Measurements from ENCODE around the gene CRY1.
"Not testable (repeated sequence)": the region's sequence is repeated elsewhere in the genome, so short reads cannot be mapped to it uniquely, and the experiment has no call there.

The CRY1 gene

DNA sequence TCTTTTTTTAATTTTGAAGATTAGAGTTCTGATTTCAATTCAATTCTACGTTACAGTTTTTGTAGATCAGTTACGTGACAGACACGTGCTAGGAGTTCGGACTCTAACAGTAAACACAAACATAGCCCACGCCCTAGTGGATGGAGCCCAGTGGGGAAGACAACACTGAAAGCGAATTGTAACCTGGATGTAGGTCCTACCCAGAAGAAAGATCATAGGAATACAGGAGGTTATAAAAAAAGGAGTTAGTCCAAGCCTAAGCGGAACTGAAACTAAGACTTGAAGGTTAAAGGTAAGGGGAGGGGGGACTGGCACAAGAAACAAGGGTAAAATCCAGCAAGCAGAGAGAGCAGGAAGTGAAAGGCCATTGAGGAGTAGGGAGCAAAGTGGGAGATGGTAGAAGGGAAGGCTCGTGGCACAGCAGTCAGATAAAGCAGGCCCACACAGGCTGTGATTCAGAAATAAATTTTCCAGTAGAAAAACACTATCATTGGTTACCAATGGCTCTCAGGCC lies 15.7 kb upstream of the CRY1 start:
- no peak for DNase-seq

- DNase-seq, result not testable (repeated sequence)
Measured at GRCh38 chr12:107108366-107108765, 15.0 kb upstream of the CRY1 start.

DNA sequence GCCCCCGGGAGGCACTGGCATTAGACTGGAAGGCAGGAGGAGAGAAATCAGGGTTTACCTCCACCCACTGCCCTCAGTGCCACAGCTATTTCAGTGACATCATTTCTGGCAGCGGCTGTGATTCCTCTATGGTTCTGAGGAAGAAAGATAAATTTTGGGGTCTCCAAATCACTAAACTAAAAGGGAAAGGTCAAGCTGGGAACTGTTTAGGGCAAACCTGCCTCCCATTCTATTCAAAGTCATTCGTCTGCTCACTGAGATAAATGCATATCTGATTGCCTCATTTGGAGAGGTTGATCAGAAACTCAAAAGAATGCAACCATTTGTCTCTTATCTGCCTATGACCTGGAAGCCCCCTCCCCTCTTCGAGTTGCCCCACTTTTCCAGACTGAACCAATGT lies 14.0 kb upstream of the CRY1 start:
- no peak for DNase-seq

DNA sequence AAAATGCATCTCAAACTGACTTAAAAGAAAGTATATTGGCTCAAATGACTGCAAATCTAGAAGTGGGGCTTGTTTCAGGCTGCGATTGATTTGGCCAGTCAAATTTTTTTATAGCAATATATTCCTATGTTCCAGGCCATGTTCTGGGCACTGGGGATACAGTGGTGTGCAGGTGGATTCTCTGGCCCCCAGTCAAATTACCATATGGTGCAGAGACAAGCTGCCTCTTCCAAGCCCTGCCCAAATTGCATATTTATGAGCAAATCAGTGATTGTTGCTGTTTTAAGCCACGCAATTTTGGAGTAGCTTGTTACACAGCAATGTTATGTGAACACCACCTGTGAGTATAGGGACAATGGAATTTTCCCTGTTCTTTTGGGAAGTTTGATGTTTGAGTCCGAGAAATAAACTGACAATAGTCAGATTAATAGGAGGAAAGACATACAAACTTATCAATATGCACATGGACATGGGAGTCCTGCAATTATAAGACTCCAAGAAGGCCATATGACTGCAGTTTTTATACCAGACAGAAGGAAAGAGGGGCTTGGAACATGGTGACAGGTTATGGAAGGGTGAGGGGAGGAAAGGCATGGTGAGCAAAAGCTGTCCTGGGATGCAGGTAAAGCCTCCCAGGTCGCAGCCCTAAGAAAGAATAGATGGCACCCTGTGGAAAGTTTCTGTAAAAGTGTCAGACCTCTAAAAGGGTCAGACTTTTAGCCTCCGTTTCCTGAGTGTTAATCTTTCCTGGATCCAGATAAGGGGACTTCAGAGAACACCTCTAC lies 13.1 kb upstream of the CRY1 start:
- DNase-seq, result no peak

DNA sequence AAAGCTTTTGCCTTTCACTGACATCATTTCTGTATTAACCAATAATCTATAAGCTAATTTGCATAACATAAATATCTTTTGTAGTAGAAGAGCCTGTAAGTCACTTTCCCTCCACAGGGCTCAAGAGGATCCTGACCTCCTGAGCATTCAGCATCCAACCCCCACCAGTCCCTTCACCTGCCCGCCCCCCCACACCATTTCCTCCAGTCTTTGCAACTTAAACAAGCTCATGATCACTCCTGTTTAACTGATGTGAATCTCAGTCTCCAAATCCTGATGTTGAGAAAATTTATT lies 12.0 kb upstream of the CRY1 start:
- no peak for DNase-seq

GRCh38 chr12:107103516-107103915 lies 10.2 kb upstream of the CRY1 start:
- no peak for DNase-seq

DNA sequence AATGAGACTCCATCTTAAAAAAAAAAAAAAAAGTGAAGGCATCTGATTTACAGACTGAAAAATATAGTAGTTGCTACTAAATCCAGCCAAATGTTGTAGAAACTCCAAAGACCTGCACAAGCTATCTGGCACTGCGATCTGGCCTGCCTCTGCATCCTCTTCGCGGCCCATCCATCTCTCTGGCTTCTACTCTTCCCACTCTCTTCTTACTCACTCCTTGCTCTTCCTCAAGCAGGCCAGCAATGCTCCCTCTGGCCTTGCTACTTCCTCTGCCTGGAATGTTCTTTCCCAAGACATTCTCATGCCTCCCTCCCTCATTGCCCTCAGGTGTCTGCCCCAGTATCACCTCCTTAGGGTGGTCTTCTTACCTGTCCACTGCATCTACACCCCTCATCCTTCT lies 9.7 kb upstream of the CRY1 start:
- no peak for DNase-seq

- DNase-seq, result no peak
Measured at GRCh38 chr12:107102294-107102693, 8.9 kb upstream of the CRY1 start.

- DNase-seq, result no peak
Measured at GRCh38 chr12:107101651-107102050, 8.3 kb upstream of the CRY1 start.

DNA sequence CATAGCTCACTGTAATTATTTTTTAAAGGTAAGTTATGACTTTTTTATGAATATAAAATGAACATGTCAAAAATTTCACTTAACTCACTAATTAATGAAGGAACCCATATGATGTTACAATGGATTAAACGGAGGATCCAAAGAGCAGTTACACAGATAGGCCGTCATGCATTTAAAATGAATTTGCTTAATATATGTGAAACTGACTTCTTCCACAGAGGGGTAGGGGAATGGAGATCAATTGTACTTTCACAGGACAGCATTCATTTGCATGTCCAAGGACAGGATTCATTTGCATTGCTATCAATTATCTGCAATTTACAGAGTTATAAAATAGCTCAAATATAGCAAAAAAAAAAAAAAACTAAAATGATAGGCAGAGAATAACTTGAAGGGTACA lies 6.6 kb upstream of the CRY1 start:
- no peak for DNase-seq

- no peak for DNase-seq
Measured at GRCh38 chr12:107096571-107096970, 3.2 kb upstream of the CRY1 start.

DNA sequence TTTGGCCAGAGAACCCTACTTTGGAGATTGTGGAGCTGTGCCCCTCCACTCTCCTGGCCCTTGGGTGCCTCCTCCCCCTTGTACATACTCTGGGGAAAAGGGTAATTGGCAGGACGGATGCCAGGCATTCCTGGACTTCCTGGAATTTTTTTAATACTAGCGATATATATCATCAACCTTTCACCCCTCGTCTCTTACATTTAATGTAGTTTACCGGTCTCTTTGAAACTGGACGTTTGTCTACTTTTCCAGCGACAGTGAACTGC lies 767 bp upstream of the CRY1 start:
- no peak for DNase-seq

DNA sequence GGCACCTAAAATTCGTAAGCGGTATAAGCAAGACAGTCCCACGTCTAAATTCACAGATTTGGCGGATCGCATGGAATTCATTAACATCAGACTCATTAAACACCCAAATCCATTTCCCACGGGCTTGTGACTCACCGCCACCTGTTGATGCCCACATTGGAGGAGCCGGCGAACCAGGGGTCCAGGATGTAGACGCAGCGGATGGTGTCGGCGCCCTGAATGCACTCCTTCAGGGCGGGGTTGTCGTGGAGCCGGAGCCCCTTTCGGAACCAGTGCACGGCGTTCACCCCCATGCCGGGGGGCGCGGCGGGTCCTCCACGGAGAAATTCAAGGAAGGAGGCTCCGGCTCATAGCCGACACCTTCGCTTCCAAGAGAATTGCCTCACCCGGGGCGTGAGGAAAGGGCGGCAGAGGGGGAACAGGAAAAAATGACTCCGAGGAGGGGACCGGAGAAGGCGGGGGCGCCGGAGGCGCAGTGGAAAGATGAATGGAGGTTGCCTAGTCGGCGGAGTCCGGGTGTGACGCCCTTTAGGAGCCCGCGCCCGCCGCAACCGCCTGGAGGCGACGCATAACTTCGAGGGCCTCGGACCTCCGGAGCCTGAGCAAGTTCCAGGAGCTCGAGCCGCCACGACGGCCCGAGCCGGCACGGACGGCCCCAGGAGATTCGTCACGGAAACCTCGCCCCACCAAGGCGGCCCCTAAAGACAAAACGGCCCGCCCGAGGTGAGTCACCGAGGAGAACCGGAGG lies 506 bp downstream of the CRY1 start:
- peak in 39 of 56 donors; percentile 6 to 75 (median 39) for DNase-seq

DNA sequence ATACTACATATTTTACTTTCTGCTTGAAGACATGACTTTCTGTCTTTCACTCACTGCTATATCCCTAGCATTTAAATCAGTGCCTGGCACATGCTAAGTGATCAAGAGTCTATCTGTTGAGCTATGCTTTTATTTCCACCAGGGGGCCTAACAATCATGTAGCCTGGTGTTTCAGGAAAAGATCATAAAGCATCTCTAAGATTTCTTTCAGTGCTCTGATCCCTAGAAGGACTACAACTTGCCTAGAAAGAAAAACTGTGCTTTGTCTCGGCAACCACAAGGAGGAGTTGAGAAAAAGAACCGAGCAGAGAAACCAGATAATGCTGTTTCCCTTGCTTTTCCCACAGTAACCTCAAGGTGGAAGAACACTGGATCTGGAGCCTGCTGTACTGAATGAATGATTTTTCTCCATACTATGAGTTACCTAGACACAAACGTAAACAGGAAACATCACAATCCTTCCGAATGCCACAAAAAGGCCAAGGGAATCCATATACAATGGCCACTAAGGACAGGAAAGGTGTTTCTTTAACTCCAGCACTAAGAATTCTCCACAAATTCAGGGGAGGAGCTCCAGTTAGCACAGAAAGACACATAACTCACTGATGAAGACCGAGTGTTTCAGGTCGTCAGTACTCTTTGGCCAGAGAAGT lies 1.2 kb downstream of the CRY1 start:
- DNase-seq, result peak in 22 of 56 donors; percentile 0 to 44 (median 12)

GRCh38 chr12:107091381-107091780 lies 2.0 kb downstream of the CRY1 start:
- no peak for DNase-seq

GRCh38 chr12:107090711-107091110 lies 2.6 kb downstream of the CRY1 start:
- DNase-seq, result no peak

DNA sequence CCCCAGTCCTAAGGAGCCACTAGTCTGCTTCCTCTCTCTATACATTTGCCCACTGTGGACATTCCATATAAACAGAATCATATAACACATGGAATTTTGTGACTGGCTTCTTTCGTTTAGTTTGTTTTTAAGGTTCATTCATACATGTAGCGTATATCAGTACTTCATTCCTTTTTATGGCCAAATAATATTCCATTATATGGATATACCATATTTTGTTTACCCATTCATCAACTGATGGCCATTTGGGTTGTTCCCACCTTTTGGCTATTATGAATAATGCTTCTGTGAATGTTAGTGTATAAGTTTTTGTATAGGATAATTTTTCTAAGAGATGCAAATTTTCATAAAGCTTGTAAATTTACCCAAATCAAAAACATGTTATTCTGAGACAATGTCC lies 4.4 kb downstream of the CRY1 start:
- DNase-seq, result no peak

GRCh38 chr12:107086314-107086713 lies 7.0 kb downstream of the CRY1 start:
- DNase-seq, result no peak

- no peak for DNase-seq
Measured at GRCh38 chr12:107081778-107082177, 11.6 kb downstream of the CRY1 start.

DNA sequence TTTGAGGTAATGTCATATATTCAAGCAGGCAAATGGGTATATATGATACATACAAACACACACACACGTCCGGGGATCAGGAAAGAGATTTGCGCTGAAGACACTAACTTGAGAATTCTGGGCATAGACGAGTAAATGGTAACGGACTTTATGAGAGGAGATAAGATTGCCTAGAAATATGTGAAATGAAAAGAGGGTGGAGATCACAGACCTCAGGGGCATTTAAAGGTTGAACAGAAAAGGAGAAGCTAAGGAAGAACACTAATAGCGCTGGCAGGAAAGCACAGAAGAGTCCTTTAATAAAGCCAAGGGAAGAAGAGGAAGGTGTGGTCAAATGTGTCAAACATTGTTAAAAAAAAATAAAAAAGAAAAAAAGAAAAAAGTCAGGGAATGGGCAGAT lies 13.1 kb downstream of the CRY1 start:
- DNase-seq, result no peak

DNA sequence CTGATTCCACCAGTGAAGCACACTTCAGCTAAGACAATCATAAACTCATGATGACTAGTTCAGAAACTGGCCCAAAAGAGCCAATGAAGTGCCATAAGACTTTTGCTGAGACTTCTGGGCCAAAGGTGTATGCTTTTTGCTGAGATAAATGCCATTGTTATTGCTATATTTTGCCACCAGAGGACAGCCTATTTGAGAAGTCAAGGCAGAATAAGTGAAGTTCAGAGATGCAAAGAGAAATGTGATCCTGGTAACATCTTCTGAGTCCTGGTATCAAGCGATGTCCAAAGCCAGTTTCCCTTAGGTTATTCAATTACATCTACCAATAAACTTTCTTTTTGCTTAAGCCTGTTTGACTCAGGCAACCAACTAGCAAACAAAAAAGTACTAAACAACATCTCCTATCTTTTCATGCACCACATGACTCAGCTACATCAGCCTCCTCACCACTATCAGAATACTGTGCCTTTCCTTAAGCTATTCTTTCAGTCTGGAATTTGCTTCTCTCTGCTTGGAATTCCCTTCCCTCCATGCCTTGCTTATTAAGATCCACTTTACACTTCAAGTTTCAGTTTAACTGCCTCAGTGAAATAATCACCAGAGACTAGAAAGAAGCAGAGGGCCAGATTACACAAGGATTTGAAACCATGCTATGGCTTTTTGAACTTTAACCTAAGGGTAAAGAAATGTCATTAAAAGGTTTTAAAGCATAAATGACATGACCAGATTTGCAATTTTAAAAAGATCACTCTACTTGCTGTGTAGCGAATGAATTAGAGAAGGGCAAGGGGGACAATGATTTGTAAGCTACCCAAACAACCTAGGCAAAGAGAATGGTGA lies 14.0 kb downstream of the CRY1 start:
- no peak for DNase-seq

GRCh38 chr12:107073266-107073665 lies 20.1 kb downstream of the CRY1 start:
- not testable (repeated sequence) for DNase-seq
